Stimulated activated CD4-positive, alpha-beta T cell treated with anti-CD3 and anti-CD28 coated beads, Interleukin-2, amount 100 ng/mL, for 48 hours (primary cell): ENCODE results near the gene ZNF335.
"Not testable (repeated sequence)": the region's sequence is repeated elsewhere in the genome, so short reads cannot be mapped to it uniquely, and the experiment has no call there.

Experiments used
- DNase-seq, 2 donors: peaks; one replicate each; pipeline ENCODE4 v3.0.0-alpha.2; 2020

The ZNF335 gene

GRCh38 chr20:45969712-45970634 is 2.0 kb downstream of the ZNF335 start:
- no peak for DNase-seq

GRCh38 chr20:45968801-45969711 is 2.9 kb downstream of the ZNF335 start:
- DNase-seq, result no peak

- no peak for DNase-seq
Observed at GRCh38 chr20:45968081-45968671, 3.8 kb downstream of the ZNF335 start.

- no peak for DNase-seq
Observed at GRCh38 chr20:45967551-45968080, 4.4 kb downstream of the ZNF335 start.

- no peak for DNase-seq
Observed at GRCh38 chr20:45965169-45966002, 6.6 kb downstream of the ZNF335 start.

GRCh38 chr20:45964006-45964400 is 8.0 kb downstream of the ZNF335 start:
- DNase-seq, result no peak

DNA sequence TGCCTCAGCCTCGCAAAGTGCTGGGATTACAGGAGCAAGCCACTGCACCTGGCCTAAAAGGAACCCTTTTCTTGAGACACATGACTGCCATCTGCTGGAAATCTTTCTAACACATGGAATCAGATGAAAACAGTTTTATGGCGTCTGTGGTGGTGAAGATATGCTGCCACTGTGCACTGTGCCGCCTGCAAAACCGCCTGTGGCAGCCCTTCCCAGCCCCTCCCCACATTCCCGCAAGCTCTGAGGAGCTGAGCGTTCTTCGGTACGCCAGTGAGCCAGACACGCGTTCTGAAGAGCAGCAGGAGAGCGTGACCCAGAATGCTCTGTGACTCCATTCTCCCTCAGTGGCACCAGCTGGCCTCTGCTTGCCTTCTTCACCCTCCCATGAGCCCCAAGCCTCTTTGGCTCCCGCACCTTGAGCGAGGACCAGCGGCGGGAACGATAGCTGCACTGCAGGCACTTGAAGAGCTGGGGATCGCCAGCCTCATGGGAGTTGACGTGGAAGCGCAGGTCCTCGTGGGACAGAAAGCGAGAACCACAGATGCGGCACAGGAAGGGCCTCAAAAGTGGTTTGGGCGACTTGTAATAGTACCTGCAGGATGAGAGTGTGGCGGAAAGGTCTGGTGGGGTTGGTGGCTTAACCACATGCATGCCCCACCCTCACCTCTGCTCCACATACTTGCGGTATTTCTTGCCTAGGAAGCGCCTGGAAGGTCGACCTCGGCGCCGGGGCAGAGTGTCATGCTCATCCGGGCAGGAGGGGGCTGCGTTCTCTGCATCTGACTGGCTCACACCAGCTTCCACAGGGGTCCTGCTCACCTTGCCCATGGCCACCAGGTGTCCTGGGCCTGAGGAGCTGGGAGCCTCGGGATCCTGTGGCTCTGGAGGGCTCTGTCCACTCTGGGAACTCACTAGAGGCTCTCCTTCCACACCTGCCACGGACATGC is 8.7 kb downstream of the ZNF335 start:
- no peak for DNase-seq

- no peak for DNase-seq
Observed at GRCh38 chr20:45962031-45962755, 9.8 kb downstream of the ZNF335 start.

GRCh38 chr20:45959956-45960630 is 11.9 kb downstream of the ZNF335 start:
- DNase-seq, result no peak

DNA sequence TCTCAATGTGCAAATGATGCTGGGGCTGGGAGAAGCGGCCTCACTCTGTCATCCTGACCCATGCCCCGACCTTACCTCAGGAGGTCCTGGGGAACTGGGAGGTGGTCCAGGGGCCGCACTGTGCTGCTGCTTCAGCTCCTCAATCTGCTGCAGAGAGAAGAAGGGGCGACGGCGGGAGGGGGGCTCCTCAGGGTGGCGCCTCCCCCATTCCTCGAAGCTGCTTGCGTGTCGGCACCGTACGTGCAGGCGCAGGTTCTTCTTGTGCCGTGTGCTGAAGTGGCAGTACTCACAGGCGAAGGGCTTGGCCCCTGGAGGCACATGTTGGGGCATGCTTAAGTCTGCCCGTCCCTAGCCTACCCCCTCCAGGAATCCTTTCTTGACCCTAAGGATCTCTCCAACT is 12.9 kb downstream of the ZNF335 start:
- no peak for DNase-seq

DNA sequence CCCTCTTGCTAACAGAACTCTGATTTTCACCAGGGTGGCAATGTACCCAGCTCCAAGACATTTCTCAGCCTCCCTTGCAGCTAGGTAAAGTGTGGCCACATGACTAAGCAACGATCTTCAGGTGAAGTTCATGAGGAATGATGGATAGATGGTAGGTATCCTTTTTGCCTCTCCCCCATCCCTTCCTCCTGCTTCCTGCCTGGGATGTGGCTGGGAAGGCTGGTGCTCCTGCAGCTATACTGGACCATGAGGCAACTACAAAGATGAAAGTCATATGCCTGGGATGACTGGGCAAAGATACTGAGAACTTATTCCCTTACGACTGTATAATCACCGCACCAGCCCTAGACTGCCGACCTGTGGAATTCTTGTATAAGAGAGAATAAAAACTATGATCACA is 13.4 kb downstream of the ZNF335 start:
- no peak for DNase-seq

DNA sequence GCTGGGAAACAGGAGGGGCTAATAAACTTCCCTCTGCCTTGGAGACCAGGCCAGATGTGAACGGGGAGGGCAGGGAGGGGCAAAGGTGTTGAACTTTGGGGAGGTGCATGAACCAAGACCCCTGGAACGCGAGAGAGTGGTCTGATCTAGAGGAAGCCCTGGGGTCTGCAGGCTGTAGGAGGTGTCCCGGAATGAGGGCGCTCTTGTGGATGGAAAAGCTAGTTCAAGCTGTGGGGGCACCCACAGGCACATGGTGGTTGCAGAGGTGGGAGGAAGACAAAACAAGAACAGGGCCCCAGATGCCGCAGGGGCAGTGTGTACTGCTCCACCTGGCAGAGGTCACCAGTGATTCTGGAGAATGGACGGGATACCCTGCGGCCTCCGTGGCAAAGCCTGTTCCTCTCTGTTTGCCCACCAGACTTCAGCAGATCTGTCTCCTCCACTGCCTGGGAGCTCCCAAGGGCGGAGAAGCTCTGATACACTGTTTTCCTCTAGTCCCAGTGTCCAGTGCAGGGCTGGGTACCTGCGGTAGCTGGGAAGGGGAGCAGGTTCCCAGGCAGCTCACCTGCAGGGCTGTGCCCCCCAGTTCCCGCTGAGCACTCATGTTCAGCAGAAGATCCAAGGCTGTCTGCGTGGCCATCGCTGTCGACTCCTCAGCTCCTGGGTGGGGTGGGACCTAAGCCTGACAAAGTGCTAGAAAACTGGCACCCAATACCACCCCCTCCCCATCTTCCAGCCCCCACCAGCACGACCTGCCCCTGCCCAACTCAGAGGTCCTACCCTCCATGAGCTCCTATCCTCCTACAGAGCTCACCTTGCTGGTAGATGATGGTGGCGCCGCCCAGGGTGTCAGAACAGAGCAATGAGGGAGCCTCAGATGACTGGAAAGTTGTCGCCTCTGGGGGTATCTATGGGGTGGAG is 14.7 kb downstream of the ZNF335 start:
- no peak for DNase-seq

DNA sequence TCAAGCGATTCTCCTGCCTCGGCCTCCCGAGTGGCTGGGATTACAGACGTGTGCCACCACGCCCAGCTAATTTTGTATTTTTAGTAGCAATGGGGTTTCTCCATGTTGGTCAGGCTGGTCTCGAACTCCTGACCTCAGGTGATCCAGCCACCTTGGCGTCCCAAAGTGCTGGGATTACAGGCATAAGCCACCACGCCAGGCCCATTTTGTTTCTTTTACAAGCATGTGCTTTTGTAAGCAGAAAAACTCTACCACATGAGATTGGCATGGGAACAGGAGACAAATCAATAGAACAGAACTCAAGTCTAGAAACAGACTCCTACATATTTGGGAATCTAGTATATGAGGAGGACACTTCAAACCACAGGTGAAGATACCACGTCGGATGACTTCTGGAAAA is 15.7 kb downstream of the ZNF335 start:
- not testable (repeated sequence) for DNase-seq

DNA sequence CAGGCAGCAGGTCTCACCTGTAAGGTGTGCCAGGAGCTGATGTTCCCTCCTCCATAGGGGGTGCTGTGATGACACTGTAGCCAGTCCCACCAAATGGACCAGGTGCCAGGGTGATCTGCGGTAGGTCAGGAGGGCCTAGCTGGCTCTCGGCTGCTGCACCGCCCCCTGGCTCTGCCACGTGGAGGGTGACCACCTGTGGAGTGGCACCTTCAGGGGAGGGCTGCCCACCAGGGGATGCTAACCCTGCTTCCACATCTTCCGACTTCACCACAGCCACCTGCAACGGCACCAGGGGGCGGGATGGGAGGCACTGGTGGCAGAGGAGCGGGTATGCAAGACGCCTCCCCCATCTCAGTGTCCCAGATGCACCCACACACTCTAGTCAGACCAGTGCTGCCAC is 18.3 kb downstream of the ZNF335 start:
- no peak for DNase-seq

GRCh38 chr20:45952861-45953260 is 19.1 kb downstream of the ZNF335 start:
- DNase-seq, result no peak

- no peak for DNase-seq
Observed at GRCh38 chr20:45951925-45952834, 19.8 kb downstream of the ZNF335 start.

- no peak for DNase-seq
Observed at GRCh38 chr20:45950330-45950646, 21.7 kb downstream of the ZNF335 start.
